IMR-90 (cell line): Measurements from ENCODE around the gene HIVEP1. TPM values are rescaled to one million over a fixed set of nuclear protein-coding genes. Genes with fewer than 3 reads are reported as not detected.

Experiments used
- ATAC-seq: fragments of 200-7000 bp; cut with Tn5 transposase; 2 replicates; pipeline ENCODE4 v1.9.1; 2020; ENCODE audit warnings: low read depth, mild to moderate bottlenecking, moderate library complexity
- BruUV-seq: library from RNA; stranded (reverse); fragments of 400-500 nt; replicated peaks from 2 replicates; lab custom pipeline; 2021; lab: Mats Ljungman, UMichigan
- CTCF ChIA-PET: fragments of 300-600 bp; formaldehyde crosslinking; extraction: SDS; loops from one replicate; lab custom pipeline; 2021; ENCODE audit warnings: antibody characterized with exemption; lab: Yijun Ruan, JAX
- POLR2A ChIA-PET: fragments of 300-600 bp; sonication (Branson Sonifier 250); formaldehyde crosslinking; loops from one replicate; lab custom pipeline; 2022; ENCODE audit warnings: antibody characterized with exemption; ENCODE audit not compliant: unreplicated experiment; lab: Charles Lee
- DNase-seq: peaks from one replicate; pipeline ENCODE4 v3.0.0; 2013
- H2AFZ ChIP-seq: replicated peaks from 2 replicates; pipeline ENCODE3; 2013; ENCODE audit warnings: low read length, mild to moderate bottlenecking; ENCODE audit not compliant: poor library complexity
- H2AK5ac ChIP-seq: 2 replicates; pipeline ENCODE4 v1.6.1; 2013; ENCODE audit warnings: low read depth, low read length, inconsistent platforms
- H2AK9ac ChIP-seq: replicated peaks from 2 replicates; pipeline ENCODE3; 2013; ENCODE audit warnings: mild to moderate bottlenecking, low read depth, low read length, moderate library complexity; ENCODE audit not compliant: poor library complexity
- H2BK120ac ChIP-seq: 2 replicates; pipeline ENCODE4 v1.6.1; 2013; ENCODE audit warnings: low read depth, low read length, inconsistent platforms
- H2BK15ac ChIP-seq: 3 replicates; pipeline ENCODE4 v1.6.1; 2013; ENCODE audit warnings: low read depth, low read length, inconsistent platforms
- H2BK20ac ChIP-seq: 2 replicates; pipeline ENCODE4 v1.6.1; 2013; ENCODE audit warnings: low read depth, mild to moderate bottlenecking, inconsistent platforms, low read length, moderate library complexity
- H2BK5ac ChIP-seq: 2 replicates; pipeline ENCODE4 v1.6.1; 2013; ENCODE audit warnings: mild to moderate bottlenecking, low read depth, low read length, inconsistent platforms; ENCODE audit not compliant: poor library complexity, severe bottlenecking
- H3K14ac ChIP-seq: replicated peaks from 2 replicates; pipeline ENCODE4 v1.6.1; 2013; ENCODE audit warnings: low read depth, low read length, inconsistent platforms
- H3K18ac ChIP-seq: 2 replicates; pipeline ENCODE4 v1.6.1; 2013; ENCODE audit warnings: low read depth, low read length, control low read depth
- H3K23ac ChIP-seq: 2 replicates; pipeline ENCODE4 v1.6.1; 2013; ENCODE audit warnings: low read depth, low read length, inconsistent platforms
- H3K27ac ChIP-seq: 2 replicates; pipeline ENCODE4 v1.5.1; 2013; ENCODE audit warnings: mild to moderate bottlenecking, control low read depth, low read length; ENCODE audit not compliant: insufficient read depth
- H3K27me3 ChIP-seq: 2 replicates; pipeline ENCODE4 v1.6.1; 2013; ENCODE audit warnings: low read length; ENCODE audit not compliant: control insufficient read depth, insufficient read depth
- H3K36me3 ChIP-seq: 2 replicates; pipeline ENCODE4 v1.6.1; 2013; ENCODE audit warnings: low read length, mixed read lengths; ENCODE audit not compliant: control insufficient read depth, insufficient read depth
- H3K4ac ChIP-seq: 2 replicates; pipeline ENCODE4 v1.6.1; 2013; ENCODE audit warnings: low read depth, low read length, inconsistent platforms
- H3K4me1 ChIP-seq: 2 replicates; pipeline ENCODE4 v1.6.1; 2013; ENCODE audit warnings: low read length, mixed read lengths; ENCODE audit not compliant: control insufficient read depth, insufficient read depth
- H3K4me2 ChIP-seq: 2 replicates; pipeline ENCODE4 v1.6.1; 2013; ENCODE audit warnings: low read depth, mild to moderate bottlenecking, control low read depth, low read length, moderate library complexity
- H3K4me3 ChIP-seq: 2 replicates; pipeline ENCODE4 v1.5.1; 2013; ENCODE audit warnings: low read depth, mild to moderate bottlenecking, control low read depth, low read length, moderate library complexity; ENCODE audit not compliant: insufficient read depth
- H3K56ac ChIP-seq: 2 replicates; pipeline ENCODE4 v1.6.1; 2013; ENCODE audit warnings: low read length, inconsistent platforms; ENCODE audit not compliant: insufficient read depth; ENCODE audit errors: extremely low read depth
- H3K79me1 ChIP-seq, 2 experiments: 2 replicates each; pipeline ENCODE4 v1.6.1; 2013; ENCODE audit warnings: low read length in 2 of 2, inconsistent platforms in 1 of 2, low read depth in 1 of 2
- H3K9ac ChIP-seq: 2 replicates; pipeline ENCODE4 v1.6.1; 2013; ENCODE audit warnings: low read depth, low read length, control low read depth
- H3K9me1 ChIP-seq: 2 replicates; pipeline ENCODE4 v1.6.1; 2013; ENCODE audit warnings: low read length, inconsistent platforms; ENCODE audit not compliant: insufficient read depth
- H3K9me3 ChIP-seq: 2 replicates; pipeline ENCODE4 v1.6.1; 2013; ENCODE audit warnings: low read length; ENCODE audit not compliant: control insufficient read depth, insufficient read depth
- H4K20me1 ChIP-seq: 2 replicates; pipeline ENCODE4 v1.6.1; 2013; ENCODE audit warnings: low read length, inconsistent platforms; ENCODE audit not compliant: insufficient read depth
- H4K5ac ChIP-seq: 2 replicates; pipeline ENCODE4 v1.6.1; 2013; ENCODE audit warnings: mild to moderate bottlenecking, low read depth, low read length, control low read depth
- H4K8ac ChIP-seq, 2 experiments: 2 replicates each; pipeline ENCODE4 v1.6.1; 2013; ENCODE audit warnings: low read depth in 2 of 2, low read length in 2 of 2, control low read depth in 1 of 2, inconsistent platforms in 1 of 2
- H4K91ac ChIP-seq: 2 replicates; pipeline ENCODE4 v1.6.1; 2013; ENCODE audit warnings: low read depth, low read length, inconsistent platforms; ENCODE audit not compliant: insufficient read depth
- BHLHE40 ChIP-seq: fragments of 150-350 bp; IDR thresholded peaks from 2 replicates; pipeline ENCODE4 v1.6.1; 2016; ENCODE audit warnings: mild to moderate bottlenecking, low read depth, low read length
- CEBPB ChIP-seq: IDR thresholded peaks from 2 replicates; pipeline ENCODE4 v1.6.1; 2012; ENCODE audit warnings: low read depth, low read length, improper control_type of control experiment
- CTCF ChIP-seq: conservative IDR thresholded peaks from 2 replicates; pipeline ENCODE4 v1.5.1; 2012; ENCODE audit warnings: mild to moderate bottlenecking, low read depth, low read length, improper control_type of control experiment
- FOS ChIP-seq: fragments of 150-350 bp; IDR thresholded peaks from 2 replicates; pipeline ENCODE4 v1.6.1; 2016; ENCODE audit warnings: low read depth, low read length
- MAZ ChIP-seq: IDR thresholded peaks from 2 replicates; pipeline ENCODE4 v1.6.1; 2012; ENCODE audit warnings: low read depth, mild to moderate bottlenecking, low read length, improper control_type of control experiment, moderate library complexity, borderline replicate concordance
- MXI1 ChIP-seq: IDR thresholded peaks from 2 replicates; pipeline ENCODE4 v1.6.1; 2012; ENCODE audit warnings: low read depth, mild to moderate bottlenecking, low read length, moderate library complexity, borderline replicate concordance
- NFE2L2 ChIP-seq: fragments of 150-350 bp; IDR thresholded peaks from 2 replicates; pipeline ENCODE4 v1.6.1; 2016; ENCODE audit warnings: low read depth, mild to moderate bottlenecking, low read length
- RCOR1 ChIP-seq: IDR thresholded peaks from 2 replicates; pipeline ENCODE4 v1.6.1; 2012; ENCODE audit warnings: mild to moderate bottlenecking, low read length, improper control_type of control experiment; ENCODE audit not compliant: insufficient replicate concordance
- RFX5 ChIP-seq: IDR thresholded peaks from 2 replicates; pipeline ENCODE4 v1.8.0; 2012; ENCODE audit warnings: low read depth, mild to moderate bottlenecking, low read length, moderate library complexity
- SMC3 ChIP-seq: fragments of 150-350 bp; IDR thresholded peaks from 2 replicates; pipeline ENCODE4 v1.6.1; 2016; ENCODE audit warnings: low read depth, mild to moderate bottlenecking, antibody characterized with exemption, low read length, moderate library complexity
- WGBS, 2 experiments: methylation state at CpG; one replicate each; pipeline versions ENCODE4 v1.1.5 to v1.1.7; 2013; ENCODE audit warnings: missing lambda C conversion rate in 2 of 2; ENCODE audit not compliant: insufficient read length in 1 of 2; ENCODE audit errors: extremely low coverage in 2 of 2; 5-methylcytosine and 5-hydroxymethylcytosine counted together
- dilution Hi-C: fragments of 300-500 bp; cut with HindIII; formaldehyde crosslinking; loops from one replicate; pipeline ENCODE4 v1.14.3; 2018; ENCODE audit warnings: low sequenced_read_pairs; ENCODE audit not compliant: unreplicated experiment
- in situ Hi-C: fragments of 300-500 bp; cut with MboI; formaldehyde crosslinking; loops from 3 replicates; pipeline ENCODE4 v1.14.3; 2019; ENCODE audit warnings: low sequenced_read_pairs, inconsistent platforms, mixed read lengths
- intact Hi-C: fragments of 100-400 bp; cut with micrococcal nuclease; formaldehyde crosslinking; loops from 2 replicates; pipeline ENCODE4 v1.10.0; 2022
- polyA plus RNA-seq, 3 experiments: library from polyadenylated mRNA; depleted of rRNA; stranded (reverse); fragments of >200 nt; gene quantifications; 2 replicates each; pipeline ENCODE4 v1.2.3, GENCODE V29; 2012; ENCODE audit warnings: low replicate concordance in 1 of 3
- total RNA-seq: library from RNA; depleted of rRNA; stranded (reverse); fragments of >200 nt; gene quantifications from 2 replicates; pipeline ENCODE4 v1.2.3, GENCODE V29; 2012

HIVEP1 gene
- total and polyA plus RNA-seq, 2 of the 4 experiments (the other 2 are of a cell fraction), result 13.0 to 17.2 TPM

- H3K4me3 ChIP-seq, result no peak overlapping the region
- no peak overlapping the region for H2AK9ac ChIP-seq
- no CpG with 5 or more reads among the region's 8 CpGs for WGBS, 2 experiments
- no peak overlapping the region; the same call in 1 of the 2 replicates for H3K9ac ChIP-seq
- ChIA-PET CTCF (interaction anchor here (0.9 to 3.1 kb wide), 3 partner anchors 219 to 359 kb away, joined by 3 to 11 read pairs (median 8); partner anchors contain the start of gene EDN1), POLR2A (interaction anchor here (0.6 kb wide), 1 partner anchor 304 kb away, joined by 3 read pairs; no protein-coding TSS in a partner anchor)
- no peaks in the 10 kb centered on the region for H3K27me3 ChIP-seq
- 0 out of 2 replicates have a peak overlapping the region, but pooled peaks have one; percentile 31 for H3K18ac ChIP-seq
- H3K56ac ChIP-seq, result 0 out of 2 replicates have a peak overlapping the region, but pooled peaks have one; percentile 0
- H4K91ac ChIP-seq, result 0 out of 2 replicates have a peak overlapping the region, but pooled peaks have one; percentile 7
- no peaks in the 10 kb centered on the region for H3K9me1 ChIP-seq
- H4K8ac ChIP-seq, result peak overlapping the region in 1 of 2 experiments; percentile 24; a peak in 2 of 4 replicates
- no peak overlapping the region for H3K27ac ChIP-seq
- H2BK15ac ChIP-seq, result no peak overlapping the region; the same call in 2 of the 3 replicates
- peak overlapping the region; percentile 16; the same call in 1 of the 2 replicates for H3K14ac ChIP-seq
- peak overlapping the region; percentile 90 for H2BK5ac ChIP-seq
- intact Hi-C loops, result loop anchor here (5.0 kb wide), 4 partner anchors 97 to 397 kb away; no protein-coding TSS in a partner anchor
- dilution Hi-C loops, result no loop called here
- no TSS peak for BruUV-seq
- peaks cover 5% of the 10 kb centered on the region; the same call in 1 of the 2 replicates for H4K20me1 ChIP-seq
- H3K79me1 ChIP-seq, result peaks cover 19 to 36% of the 10 kb centered on the region in 2 experiments
- no peak overlapping the region; the same call in 1 of the 2 replicates for H4K5ac ChIP-seq
- H2BK20ac ChIP-seq, result peak overlapping the region; percentile 9; the same call in 1 of the 2 replicates
- no peak for TF ChIP-seq CEBPB
- TF ChIP-seq NFE2L2, result peak; percentile 38; the same call in 1 of the 2 replicates
- TF ChIP-seq MAZ, result no peak
- TF ChIP-seq SMC3, result no peak
- peak; percentile 9; the same call in 1 of the 2 replicates for TF ChIP-seq FOS
- TF ChIP-seq MXI1, result no peak
- TF ChIP-seq RFX5, result no peak
- TF ChIP-seq RCOR1, result peak; percentile 81
- TF ChIP-seq BHLHE40, result no peak
- no peak for TF ChIP-seq CTCF
- DNase-seq (peak; percentile 90), ATAC-seq (no peak)
- in situ Hi-C loops, result loop anchor here (10.0 kb wide), 1 partner anchor 429 kb away; no protein-coding TSS in a partner anchor
- no peak overlapping the region for H2AFZ ChIP-seq
- peak overlapping the region; percentile 88 for H2AK5ac ChIP-seq
- H3K4me2 ChIP-seq, result peak overlapping the region; percentile 89
- H3K4me1 ChIP-seq, result no peaks in the 10 kb centered on the region; the same call in 1 of the 2 replicates
- H3K23ac ChIP-seq, result 0 out of 2 replicates have a peak overlapping the region, but pooled peaks have one; percentile 1
- peaks cover 14% of the 10 kb centered on the region for H3K36me3 ChIP-seq
- H3K4ac ChIP-seq, result peak overlapping the region; percentile 87
- peak overlapping the region; percentile 38 for H2BK120ac ChIP-seq
- peaks cover 2% of the 10 kb centered on the region; the same call in 1 of the 2 replicates for H3K9me3 ChIP-seq
These were observed 2.1 kb downstream of the HIVEP1 start for GRCh38 chr6:12014027-12014872.
